ACC112 (cell line): ENCODE data around the gene ZFP91.

Experiments used
- H2AFZ ChIP-seq: fragments of 200-600 bp; sonication (generic); one replicate; pipeline ENCODE4 v1.6.0; 2017; ENCODE audit warnings: antibody characterized with exemption, low read length; ENCODE audit not compliant: unreplicated experiment
- H3K27ac ChIP-seq: fragments of 200-600 bp; sonication (generic); 2 replicates; pipeline ENCODE4 v1.5.1; 2014; ENCODE audit warnings: low read depth, mild to moderate bottlenecking, antibody characterized with exemption, low read length, moderate library complexity
- H3K27me3 ChIP-seq: fragments of 200-600 bp; sonication (generic); 2 replicates; pipeline ENCODE4 v1.6.1; 2014; ENCODE audit warnings: mild to moderate bottlenecking, antibody characterized with exemption, low read length, moderate library complexity, mixed read lengths; ENCODE audit not compliant: insufficient read depth
- H3K36me3 ChIP-seq: fragments of 200-600 bp; sonication (generic); 2 replicates; pipeline ENCODE4 v1.6.1; 2016; ENCODE audit warnings: mild to moderate bottlenecking, antibody characterized with exemption, low read length, moderate library complexity, mixed read lengths; ENCODE audit not compliant: insufficient read depth
- H3K4me1 ChIP-seq: fragments of 200-600 bp; sonication (generic); one replicate; pipeline ENCODE4 v1.6.1; 2016; ENCODE audit warnings: low read length, mixed read lengths; ENCODE audit not compliant: insufficient read depth, unreplicated experiment, control insufficient read depth
- H3K4me3 ChIP-seq: fragments of 200-600 bp; sonication (generic); 2 replicates; pipeline ENCODE4 v1.5.1; 2014; ENCODE audit warnings: mild to moderate bottlenecking, low read depth, low read length
- H3K79me2 ChIP-seq: fragments of 200-600 bp; sonication (generic); one replicate; pipeline ENCODE4 v1.6.0; 2016; ENCODE audit warnings: low read length; ENCODE audit not compliant: control insufficient read depth, unreplicated experiment, insufficient read depth

The ZFP91 gene

GRCh38 chr11:58629857-58630256 is 51.0 kb downstream of the ZFP91 start:
- no peaks in the 10 kb centered on the region for H3K27me3 ChIP-seq
- peaks cover 5% of the 10 kb centered on the region for H3K79me2 ChIP-seq
- peak overlapping the region; percentile 98 for H3K27ac ChIP-seq
- H3K36me3 ChIP-seq: no peaks in the 10 kb centered on the region
- H3K4me1 ChIP-seq: peaks cover 45% of the 10 kb centered on the region
- no peak overlapping the region for H3K4me3 ChIP-seq
- H2AFZ ChIP-seq: no peak overlapping the region

GRCh38 chr11:58631378-58631777 is 52.5 kb downstream of the ZFP91 start:
- H3K4me3 ChIP-seq: no peak overlapping the region
- H3K79me2 ChIP-seq: peaks cover 5% of the 10 kb centered on the region
- H3K4me1 ChIP-seq: peaks cover 30% of the 10 kb centered on the region
- H3K36me3 ChIP-seq: no peaks in the 10 kb centered on the region
- no peaks in the 10 kb centered on the region for H3K27me3 ChIP-seq
- no peak overlapping the region for H2AFZ ChIP-seq
- no peak overlapping the region for H3K27ac ChIP-seq

GRCh38 chr11:58632510-58632909 is 53.6 kb downstream of the ZFP91 start:
- Histone ChIP-seq H3K4me3 (no peak overlapping the region), H3K36me3 (no peaks in the 10 kb centered on the region), H2AFZ (no peak overlapping the region), H3K27me3 (no peaks in the 10 kb centered on the region), H3K4me1 (peaks cover 19% of the 10 kb centered on the region), H3K79me2 (peaks cover 5% of the 10 kb centered on the region), H3K27ac (no peak overlapping the region)

- Histone ChIP-seq H2AFZ (no peak overlapping the region), H3K36me3 (no peaks in the 10 kb centered on the region), H3K4me3 (no peak overlapping the region), H3K79me2 (no peaks in the 10 kb centered on the region), H3K27me3 (peaks cover 3% of the 10 kb centered on the region; the same call in 1 of the 2 replicates), H3K27ac (no peak overlapping the region), H3K4me1 (peaks cover 5% of the 10 kb centered on the region)
These were observed 57.7 kb downstream of the ZFP91 start for GRCh38 chr11:58636587-58636986.

GRCh38 chr11:58637371-58637770 is 58.5 kb downstream of the ZFP91 start:
- Histone ChIP-seq H3K36me3 (no peaks in the 10 kb centered on the region), H3K27me3 (peaks cover 7% of the 10 kb centered on the region), H3K4me3 (no peak overlapping the region), H3K27ac (no peak overlapping the region), H3K4me1 (peaks cover 5% of the 10 kb centered on the region), H2AFZ (no peak overlapping the region), H3K79me2 (no peaks in the 10 kb centered on the region)

- Histone ChIP-seq H3K4me3 (no peak overlapping the region), H3K36me3 (no peaks in the 10 kb centered on the region), H3K4me1 (peaks cover 5% of the 10 kb centered on the region), H3K27ac (no peak overlapping the region), H3K27me3 (peaks cover 24% of the 10 kb centered on the region), H3K79me2 (no peaks in the 10 kb centered on the region), H2AFZ (no peak overlapping the region)
These were observed 60.2 kb downstream of the ZFP91 start for GRCh38 chr11:58639103-58639502.

GRCh38 chr11:58639669-58640068 is 60.8 kb downstream of the ZFP91 start:
- Histone ChIP-seq H3K27ac (no peak overlapping the region), H3K79me2 (no peaks in the 10 kb centered on the region), H3K4me1 (peaks cover 5% of the 10 kb centered on the region), H2AFZ (no peak overlapping the region), H3K27me3 (peaks cover 27% of the 10 kb centered on the region), H3K4me3 (no peak overlapping the region), H3K36me3 (no peaks in the 10 kb centered on the region)

- no peaks in the 10 kb centered on the region for H3K36me3 ChIP-seq
- peaks cover 29% of the 10 kb centered on the region for H3K27me3 ChIP-seq
- H3K79me2 ChIP-seq: no peaks in the 10 kb centered on the region
- no peak overlapping the region for H3K27ac ChIP-seq
- H3K4me1 ChIP-seq: peaks cover 5% of the 10 kb centered on the region
- no peak overlapping the region for H2AFZ ChIP-seq
- H3K4me3 ChIP-seq: no peak overlapping the region
These were observed 61.6 kb downstream of the ZFP91 start for GRCh38 chr11:58640386-58641023.

- H3K27ac ChIP-seq: no peak overlapping the region
- peaks cover 33% of the 10 kb centered on the region for H3K27me3 ChIP-seq
- no peak overlapping the region for H3K4me3 ChIP-seq
- peaks cover 5% of the 10 kb centered on the region for H3K4me1 ChIP-seq
- no peaks in the 10 kb centered on the region for H3K36me3 ChIP-seq
- no peaks in the 10 kb centered on the region for H3K79me2 ChIP-seq
- no peak overlapping the region for H2AFZ ChIP-seq
These were observed 62.5 kb downstream of the ZFP91 start for GRCh38 chr11:58641341-58641740.

- Histone ChIP-seq H3K4me1 (peaks cover 5% of the 10 kb centered on the region), H3K27ac (no peak overlapping the region), H3K4me3 (no peak overlapping the region), H3K27me3 (peaks cover 35% of the 10 kb centered on the region), H3K36me3 (no peaks in the 10 kb centered on the region), H2AFZ (no peak overlapping the region), H3K79me2 (no peaks in the 10 kb centered on the region)
These were observed 63.1 kb downstream of the ZFP91 start for GRCh38 chr11:58641803-58642581.

- peaks cover 35% of the 10 kb centered on the region for H3K27me3 ChIP-seq
- H3K27ac ChIP-seq: no peak overlapping the region
- no peak overlapping the region for H2AFZ ChIP-seq
- H3K4me3 ChIP-seq: no peak overlapping the region
- no peaks in the 10 kb centered on the region for H3K4me1 ChIP-seq
- H3K79me2 ChIP-seq: no peaks in the 10 kb centered on the region
- H3K36me3 ChIP-seq: no peaks in the 10 kb centered on the region
These were observed 67.0 kb downstream of the ZFP91 start for GRCh38 chr11:58645854-58646253.
